ENCODE measurements around the gene DNASE1L2. TPM values are rescaled to one million over a fixed set of nuclear protein-coding genes. Genes with fewer than 3 reads are reported as not detected.
"Not testable (repeated sequence)": the region's sequence is repeated elsewhere in the genome, so short reads cannot be mapped to it uniquely, and the experiment has no call there.

Gene DNASE1L2
- total RNA-seq, 1 experiment from 2014 or later: 1.5 TPM

GRCh38 chr16:2253293-2253692, 17.0 kb downstream of the DNASE1L2 start:
- ChIA-PET POLR2A (interaction anchor here (3.4 to 4.9 kb wide), 3 partner anchors 13 to 38 kb away, joined by 28 to 43 read pairs (median 40); partner anchors contain the start of genes PGP and RNPS1), CTCF (interaction anchor here (0.6 to 2.3 kb wide), 3 partner anchors 58 to 158 kb away, joined by 3 to 7 read pairs (median 4); no protein-coding TSS in a partner anchor)
- Mint-ChIP-seq H3K4me3 (ENCODE audit: unreplicated experiment) (no peak overlapping the region), H3K27ac (ENCODE audit: low read depth, unreplicated experiment) (peak overlapping the region; percentile 57), H3K27me3 (ENCODE audit: insufficient read depth, unreplicated experiment) (no peaks in the 10 kb centered on the region), H3K36me3 (ENCODE audit: insufficient read depth, unreplicated experiment) (peaks cover 67% of the 10 kb centered on the region), H3K9me3 (ENCODE audit: unreplicated experiment) (no peaks in the 10 kb centered on the region), H3K4me1 (ENCODE audit: insufficient read depth, unreplicated experiment) (no peaks in the 10 kb centered on the region)
- no peak for TF ChIP-seq CTCF (IDR thresholded peaks at IDR 0.05; ENCODE audit: unreplicated experiment)
- TSS peak; percentile 29 for BruUV-seq (replicated peaks)
- no peak for DNase-seq (ENCODE audit: unreplicated experiment)
- intact Hi-C loops (cut with micrococcal nuclease): no loop called here

- DNase-seq (ENCODE audit: unreplicated experiment): no peak
- intact Hi-C loops (cut with micrococcal nuclease): no loop called here
- H3K36me3 Mint-ChIP-seq (ENCODE audit: insufficient read depth, unreplicated experiment): peaks cover 98% of the 10 kb centered on the region
- ChIA-PET POLR2A (interaction anchor here (1.0 kb wide), 1 partner anchor 31 kb away, joined by 3 read pairs; no protein-coding TSS in a partner anchor), CTCF (interaction anchor here (0.6 kb wide), 1 partner anchor 15 kb away, joined by 4 read pairs; no protein-coding TSS in a partner anchor)
- H3K27me3 Mint-ChIP-seq (ENCODE audit: insufficient read depth, unreplicated experiment): no peaks in the 10 kb centered on the region
- H3K9me3 Mint-ChIP-seq (ENCODE audit: unreplicated experiment): no peaks in the 10 kb centered on the region
- TF ChIP-seq CTCF (IDR thresholded peaks at IDR 0.05; ENCODE audit: unreplicated experiment): no peak
- H3K27ac Mint-ChIP-seq (ENCODE audit: low read depth, unreplicated experiment): peak overlapping the region; percentile 66
- H3K4me3 Mint-ChIP-seq (ENCODE audit: unreplicated experiment): no peak overlapping the region
- no TSS peak for BruUV-seq (replicated peaks)
- no peaks in the 10 kb centered on the region for H3K4me1 Mint-ChIP-seq (ENCODE audit: insufficient read depth, unreplicated experiment)
Measured at GRCh38 chr16:2256531-2257140, 20.4 kb downstream of the DNASE1L2 start.

GRCh38 chr16:2257726-2258125, 21.5 kb downstream of the DNASE1L2 start:
- no peak overlapping the region for H3K27ac Mint-ChIP-seq (ENCODE audit: low read depth, unreplicated experiment)
- no TSS peak for BruUV-seq (replicated peaks)
- no peaks in the 10 kb centered on the region for H3K9me3 Mint-ChIP-seq (ENCODE audit: unreplicated experiment)
- no peaks in the 10 kb centered on the region for H3K4me1 Mint-ChIP-seq (ENCODE audit: insufficient read depth, unreplicated experiment)
- H3K36me3 Mint-ChIP-seq (ENCODE audit: insufficient read depth, unreplicated experiment): peaks cover 100% of the 10 kb centered on the region
- no peak overlapping the region for H3K4me3 Mint-ChIP-seq (ENCODE audit: unreplicated experiment)
- CTCF ChIA-PET: interaction anchor here (0.6 to 1.7 kb wide), 5 partner anchors 22 to 246 kb away, joined by 3 to 6 read pairs (median 4); no protein-coding TSS in a partner anchor
- TF ChIP-seq CTCF (IDR thresholded peaks at IDR 0.05; ENCODE audit: unreplicated experiment): no peak
- intact Hi-C loops (cut with micrococcal nuclease): no loop called here
- no peak for DNase-seq (ENCODE audit: unreplicated experiment)
- H3K27me3 Mint-ChIP-seq (ENCODE audit: insufficient read depth, unreplicated experiment): no peaks in the 10 kb centered on the region
- POLR2A ChIA-PET: interaction anchor here (0.6 to 2.4 kb wide), 5 partner anchors 8 to 250 kb away, joined by 3 to 8 read pairs (median 4); no protein-coding TSS in a partner anchor

GRCh38 chr16:2258530-2258929, 22.3 kb downstream of the DNASE1L2 start:
- POLR2A ChIA-PET: interaction anchor here (1.6 to 2.4 kb wide), 3 partner anchors 8 to 251 kb away, joined by 4 to 8 read pairs (median 5); no protein-coding TSS in a partner anchor
- DNase-seq (ENCODE audit: unreplicated experiment); H3K9me3 Mint-ChIP-seq (ENCODE audit: unreplicated experiment); intact Hi-C loops (cut with micrococcal nuclease); H3K4me3 Mint-ChIP-seq (ENCODE audit: unreplicated experiment); H3K4me1 Mint-ChIP-seq (ENCODE audit: insufficient read depth, unreplicated experiment); H3K27ac Mint-ChIP-seq (ENCODE audit: low read depth, unreplicated experiment); H3K27me3 Mint-ChIP-seq (ENCODE audit: insufficient read depth, unreplicated experiment); BruUV-seq (replicated peaks): not testable (repeated sequence)
- H3K36me3 Mint-ChIP-seq (ENCODE audit: insufficient read depth, unreplicated experiment): peaks cover 100% of the 10 kb centered on the region
- CTCF ChIA-PET: interaction anchor here (1.3 to 1.7 kb wide), 3 partner anchors 63 to 243 kb away, joined by 3 to 6 read pairs (median 5); no protein-coding TSS in a partner anchor
